Transverse colon (tissue), 4 donors: ENCODE measurements around the gene EDC4.

Source experiments
- CTCF ChIP-seq, 5 experiments: fragments of 200-600 bp in 3 of 5; fragments of 450-650 bp in 2 of 5; sonication (generic) in 3 of 5; IDR thresholded peaks; 1 replicate in 2 of 5; 2 replicates in 3 of 5; pipeline ENCODE4 v1.5.1; 2016 to 2017; ENCODE audit warnings: antibody characterized with exemption in 5 of 5, inconsistent platforms in 3 of 5, mild to moderate bottlenecking in 2 of 5, moderate library complexity in 1 of 5
- EP300 ChIP-seq: sonication (generic); formaldehyde crosslinking; IDR thresholded peaks from one replicate; pipeline ENCODE4 v1.6.1; 2017; ENCODE audit warnings: antibody characterized with exemption, low read depth
- POLR2AphosphoS5 ChIP-seq, 3 donors: sonication (generic); formaldehyde crosslinking; IDR thresholded peaks; one replicate each; pipeline ENCODE4 v1.6.1; 2016; ENCODE audit warnings: antibody characterized with exemption in 3 of 3

- no peak for TF ChIP-seq POLR2AphosphoS5 (IDR thresholded peaks at IDR 0.05)
- no peak for TF ChIP-seq CTCF (IDR thresholded peaks at IDR 0.05)
- TF ChIP-seq EP300: no peak
Measured at GRCh38 chr16:67915831-67916723, 43.2 kb downstream of the EDC4 start.
